Thoracic aorta (tissue), 2 donors: ENCODE data around the gene RCAN3. TPM values are rescaled to one million over a fixed set of nuclear protein-coding genes. Genes with fewer than 3 reads are reported as not detected.
A peak's percentile ranks its signal among the peaks of the same experiment; 100 is the strongest.
"Not testable (repeated sequence)": the region's sequence is repeated elsewhere in the genome, so short reads cannot be mapped to it uniquely, and the experiment has no call there.

Experiments
- ATAC-seq: fragments of 150-250 bp; one replicate; pipeline ENCODE4 v1.8.0; 2017; ENCODE audit warnings: low read depth; ENCODE audit not compliant: insufficient number of reproducible peaks, low FRiP score
- DNase-seq: peaks from one replicate; pipeline ENCODE4 v3.0.0-alpha.2; 2020; ENCODE audit warnings: low spot score
- H3K27ac ChIP-seq, 2 donors: fragments of 200-600 bp; sonication (generic); 1 replicate in 1 of 2; 2 replicates in 1 of 2; pipeline ENCODE4 v1.5.1; 2016; ENCODE audit warnings: mild to moderate bottlenecking in 2 of 2, moderate library complexity in 2 of 2
- H3K27me3 ChIP-seq: fragments of 200-600 bp; sonication (generic); replicated peaks from 2 replicates; pipeline ENCODE4 v1.6.0; 2016; ENCODE audit warnings: mild to moderate bottlenecking; ENCODE audit not compliant: insufficient read depth
- H3K36me3 ChIP-seq: fragments of 200-600 bp; sonication (generic); one replicate; pipeline ENCODE4 v1.5.1; 2016
- H3K4me1 ChIP-seq, 2 donors: fragments of 200-600 bp; sonication (generic); 1 replicate in 1 of 2; 2 replicates in 1 of 2; pipeline versions ENCODE4 v1.5.1 to v1.6.0; 2016; ENCODE audit warnings: low read depth in 2 of 2, mild to moderate bottlenecking in 1 of 2; ENCODE audit not compliant: control insufficient read depth in 1 of 2
- H3K4me3 ChIP-seq: fragments of 200-600 bp; sonication (generic); 2 replicates; pipeline ENCODE4 v1.5.1; 2016; ENCODE audit warnings: mild to moderate bottlenecking
- H3K9me3 ChIP-seq: fragments of 200-600 bp; sonication (generic); 2 replicates; pipeline ENCODE4 v1.5.1; 2016
- total RNA-seq, 2 donors: library from RNA; depleted of rRNA; stranded (reverse); fragments of >200 nt; gene quantifications; one replicate each; pipeline versions ENCODE4 v1.1.0 to v1.2.3, GENCODE V29; 2016
- TF ChIP-seq, protein P1 (sequence below): fragments of 200-600 bp; sonication (generic); IDR thresholded peaks from one replicate; pipeline ENCODE4 v1.5.1; 2019; ENCODE audit warnings: antibody characterized with exemption

RCAN3 gene
- total RNA-seq, 2 donors from 2014 or later = 2.6 to 7.3 TPM

DNA sequence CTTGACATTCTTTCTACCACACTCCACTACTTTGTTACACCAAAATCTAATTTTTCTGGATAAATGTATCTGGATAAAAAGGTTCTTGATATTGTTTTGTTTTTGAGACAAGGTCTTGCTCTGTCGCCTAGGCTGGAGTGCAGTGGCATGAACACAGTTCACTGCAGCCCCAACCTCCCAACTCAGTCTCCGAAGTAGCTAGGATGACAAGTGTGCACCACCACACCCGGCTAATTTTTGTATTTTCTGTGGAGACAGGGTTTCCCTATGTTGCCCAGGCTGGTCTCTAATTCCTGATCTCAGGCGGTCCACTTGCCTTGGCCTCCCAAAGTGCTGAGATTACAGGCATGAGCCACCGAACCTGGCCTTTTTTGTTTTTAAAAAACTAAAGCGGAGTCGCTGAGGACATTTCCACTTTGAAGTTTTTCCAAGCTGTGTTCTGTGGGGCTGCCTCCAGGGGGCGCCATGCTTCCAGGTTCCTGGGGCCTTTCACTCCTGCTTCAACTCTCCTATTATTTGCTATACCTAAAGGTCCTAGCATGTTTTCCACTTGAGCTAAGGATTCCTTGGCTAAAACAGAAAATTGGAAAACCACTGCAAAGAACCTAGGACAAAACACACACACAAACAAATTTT lies 39.2 kb downstream of the RCAN3 start:
- no peaks in the 10 kb centered on the region for H3K36me3 ChIP-seq
- DNase-seq (no peak), ATAC-seq (no peak)
- no peaks in the 10 kb centered on the region for H3K9me3 ChIP-seq
- H3K27me3 ChIP-seq = no peaks in the 10 kb centered on the region
- TF ChIP-seq, protein P1, sequence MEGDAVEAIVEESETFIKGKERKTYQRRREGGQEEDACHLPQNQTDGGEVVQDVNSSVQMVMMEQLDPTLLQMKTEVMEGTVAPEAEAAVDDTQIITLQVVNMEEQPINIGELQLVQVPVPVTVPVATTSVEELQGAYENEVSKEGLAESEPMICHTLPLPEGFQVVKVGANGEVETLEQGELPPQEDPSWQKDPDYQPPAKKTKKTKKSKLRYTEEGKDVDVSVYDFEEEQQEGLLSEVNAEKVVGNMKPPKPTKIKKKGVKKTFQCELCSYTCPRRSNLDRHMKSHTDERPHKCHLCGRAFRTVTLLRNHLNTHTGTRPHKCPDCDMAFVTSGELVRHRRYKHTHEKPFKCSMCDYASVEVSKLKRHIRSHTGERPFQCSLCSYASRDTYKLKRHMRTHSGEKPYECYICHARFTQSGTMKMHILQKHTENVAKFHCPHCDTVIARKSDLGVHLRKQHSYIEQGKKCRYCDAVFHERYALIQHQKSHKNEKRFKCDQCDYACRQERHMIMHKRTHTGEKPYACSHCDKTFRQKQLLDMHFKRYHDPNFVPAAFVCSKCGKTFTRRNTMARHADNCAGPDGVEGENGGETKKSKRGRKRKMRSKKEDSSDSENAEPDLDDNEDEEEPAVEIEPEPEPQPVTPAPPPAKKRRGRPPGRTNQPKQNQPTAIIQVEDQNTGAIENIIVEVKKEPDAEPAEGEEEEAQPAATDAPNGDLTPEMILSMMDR = peak; percentile 25
- no peak overlapping the region for H3K4me3 ChIP-seq
- no peaks in the 10 kb centered on the region for H3K4me1 ChIP-seq
- no peak overlapping the region for H3K27ac ChIP-seq

GRCh38 chr1:24544239-24544638 lies 41.6 kb downstream of the RCAN3 start:
- TF ChIP-seq, protein P1 = no peak
- DNase-seq (no peak), ATAC-seq (no peak)
- Histone ChIP-seq H3K4me1 (no peaks in the 10 kb centered on the region), H3K27me3 (no peaks in the 10 kb centered on the region), H3K27ac (no peak overlapping the region), H3K36me3 (no peaks in the 10 kb centered on the region), H3K4me3 (no peak overlapping the region), H3K9me3 (no peaks in the 10 kb centered on the region)

- Histone ChIP-seq H3K27ac (no peak overlapping the region), H3K36me3 (no peaks in the 10 kb centered on the region), H3K9me3 (no peaks in the 10 kb centered on the region), H3K4me3 (no peak overlapping the region), H3K27me3 (no peaks in the 10 kb centered on the region), H3K4me1 (no peaks in the 10 kb centered on the region)
- ATAC-seq (no peak), DNase-seq (no peak)
- TF ChIP-seq, protein P1 = no peak
These were observed 43.0 kb downstream of the RCAN3 start for GRCh38 chr1:24545662-24546061.

DNA sequence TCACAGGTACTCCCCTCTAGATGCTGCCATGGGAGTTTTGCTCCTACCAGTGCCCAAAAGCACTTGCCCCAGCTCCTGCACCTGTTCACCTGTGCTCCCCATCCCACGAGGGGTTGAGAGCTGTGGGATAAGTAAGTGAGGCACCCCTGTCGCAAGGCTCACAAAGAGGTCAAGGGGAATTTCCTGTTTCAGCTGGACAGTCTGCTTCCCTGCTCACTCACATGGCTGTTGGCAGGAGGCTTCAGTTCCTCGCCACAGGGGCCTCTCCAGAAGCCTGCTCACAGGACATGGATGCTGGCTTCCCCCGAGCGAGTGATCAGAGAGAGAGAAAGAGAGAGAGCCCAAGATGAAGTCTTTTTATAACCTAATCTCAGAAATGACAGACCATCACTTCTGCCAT lies 44.6 kb downstream of the RCAN3 start:
- H3K27ac ChIP-seq = no peak overlapping the region
- no peak for DNase-seq
- no peaks in the 10 kb centered on the region for H3K27me3 ChIP-seq
- H3K9me3 ChIP-seq = no peaks in the 10 kb centered on the region
- H3K4me3 ChIP-seq = no peak overlapping the region
- no peaks in the 10 kb centered on the region for H3K36me3 ChIP-seq
- TF ChIP-seq, protein P1 = no peak
- no peaks in the 10 kb centered on the region for H3K4me1 ChIP-seq
- no peak for ATAC-seq

- no peaks in the 10 kb centered on the region for H3K36me3 ChIP-seq
These were observed 45.4 kb downstream of the RCAN3 start for GRCh38 chr1:24548070-24548469.

GRCh38 chr1:24549210-24549609 lies 46.6 kb downstream of the RCAN3 start:
- not testable (repeated sequence) for H3K4me1 ChIP-seq, H3K27ac ChIP-seq, H3K27me3 ChIP-seq, H3K9me3 ChIP-seq, DNase-seq, H3K36me3 ChIP-seq, ATAC-seq, H3K4me3 ChIP-seq

More at GRCh38 chr1:24548070-24548469, 45.4 kb downstream of the RCAN3 start:
- H3K4me1 ChIP-seq = no peaks in the 10 kb centered on the region
- no peaks in the 10 kb centered on the region for H3K9me3 ChIP-seq
- DNase-seq = no peak
- no peaks in the 10 kb centered on the region for H3K27me3 ChIP-seq
- no peak for ATAC-seq
- H3K27ac ChIP-seq = no peak overlapping the region
- H3K4me3 ChIP-seq = no peak overlapping the region
- TF ChIP-seq, protein P1 = no peak
